Natural killer cell (primary cell): ENCODE measurements around the gene NCOA1. TPM values are rescaled to one million over a fixed set of nuclear protein-coding genes. Genes with fewer than 3 reads are reported as not detected.
"Not testable (repeated sequence)": the region's sequence is repeated elsewhere in the genome, so short reads cannot be mapped to it uniquely, and the experiment has no call there.

Source experiments
- ATAC-seq, 3 donors: fragments of 150-1000 bp in 2 of 3; fragments of 200-7000 bp in 1 of 3; cut with Tn5 transposase; 1 replicate in 1 of 3; 2 replicates in 2 of 3; pipeline ENCODE4 v1.10.0; 2021; ENCODE audit warnings: mild to moderate bottlenecking in 2 of 3, moderate library complexity in 2 of 3
- DNase-seq, 2 donors: peaks; one replicate each; pipeline versions ENCODE4 v3.0.0 to v3.0.0-alpha.2; 2013 to 2021; ENCODE audit warnings: mixed read lengths in 1 of 2
- H3K27ac ChIP-seq: one replicate; pipeline ENCODE4 v1.5.1; 2013; ENCODE audit warnings: mild to moderate bottlenecking, low read length
- H3K27me3 ChIP-seq: one replicate; pipeline ENCODE4 v1.6.1; 2013; ENCODE audit warnings: low read length; ENCODE audit not compliant: control insufficient read depth, insufficient read depth
- H3K36me3 ChIP-seq: one replicate; pipeline ENCODE4 v1.6.1; 2013; ENCODE audit warnings: low read length; ENCODE audit not compliant: control insufficient read depth, insufficient read depth
- H3K4me1 ChIP-seq: one replicate; pipeline ENCODE4 v1.6.1; 2013; ENCODE audit warnings: low read length; ENCODE audit not compliant: control insufficient read depth, insufficient read depth
- H3K4me3 ChIP-seq: one replicate; pipeline ENCODE4 v1.5.1; 2013; ENCODE audit warnings: low read length
- H3K9me3 ChIP-seq: one replicate; pipeline ENCODE4 v1.6.1; 2013; ENCODE audit warnings: low read length; ENCODE audit not compliant: control insufficient read depth, insufficient read depth
- H3K27ac Mint-ChIP-seq, 2 donors: one replicate each; pipeline ENCODE4 v1.8.0; 2022; ENCODE audit warnings: mild to moderate bottlenecking in 2 of 2, mixed read lengths in 2 of 2, moderate library complexity in 1 of 2
- H3K27me3 Mint-ChIP-seq, 2 donors: one replicate each; pipeline ENCODE4 v1.8.0; 2022; ENCODE audit warnings: low read depth in 2 of 2, mixed read lengths in 2 of 2
- H3K36me3 Mint-ChIP-seq: one replicate; pipeline ENCODE4 v1.8.0; 2022; ENCODE audit warnings: mixed read lengths
- H3K4me1 Mint-ChIP-seq, 2 donors: one replicate each; pipeline ENCODE4 v1.8.0; 2022; ENCODE audit warnings: mixed read lengths in 2 of 2
- H3K4me3 Mint-ChIP-seq: one replicate; pipeline ENCODE4 v1.8.0; 2022; ENCODE audit warnings: mild to moderate bottlenecking, moderate library complexity, mixed read lengths
- H3K9me3 Mint-ChIP-seq, 2 donors: one replicate each; pipeline ENCODE4 v1.8.0; 2022; ENCODE audit warnings: mixed read lengths in 2 of 2
- CTCF ChIP-seq: fragments of 200-600 bp; IDR thresholded peaks from one replicate; pipeline ENCODE4 v1.8.0; 2022; ENCODE audit warnings: antibody characterized with exemption
- WGBS: methylation state at CpG from one replicate; pipeline ENCODE4 v1.1.7; 2013; ENCODE audit warnings: missing lambda C conversion rate; ENCODE audit not compliant: insufficient coverage; 5-methylcytosine and 5-hydroxymethylcytosine counted together
- intact Hi-C: fragments of 100-400 bp; cut with micrococcal nuclease; formaldehyde crosslinking; loops from one replicate; pipeline ENCODE4 v1.14.2; 2022
- total RNA-seq, 4 donors: library from RNA; stranded (reverse); fragments of 120-200 nt in 1 of 4; gene quantifications; one replicate each; pipeline versions ENCODE4 v1.2.3 to v1.2.4, GENCODE V29; 2013 to 2022

The NCOA1 gene
- total RNA-seq, 3 donors from 2014 or later (not counting 1 experiment from before 2014, with no cell fraction given), result 122 to 149 (median 124) TPM

GRCh38 chr2:24577481-24577880 lies 86.4 kb downstream of the NCOA1 start:
- peak in 1 of 2 donors; percentile 9 for DNase-seq
- intact Hi-C loops, result no loop called here
- H3K4me3 ChIP-seq, result no peak overlapping the region

GRCh38 chr2:24579053-24579803 lies 88.2 kb downstream of the NCOA1 start:
- 71% methylated on average over 4 of the region's 4 CpGs for WGBS
- Histone ChIP-seq H3K4me1 (peaks cover 3% of the 10 kb centered on the region), H3K9me3 (no peaks in the 10 kb centered on the region), H3K27ac (no peak overlapping the region), H3K27me3 (no peaks in the 10 kb centered on the region), H3K36me3 (no peaks in the 10 kb centered on the region), H3K4me3 (no peak overlapping the region)
- H3K27ac Mint-ChIP-seq, result peak overlapping the region; percentile 1 to 41
- H3K4me1 Mint-ChIP-seq, result peaks cover 75 to 87% of the 10 kb centered on the region in 2 donors
- no peak for TF ChIP-seq CTCF
- intact Hi-C loops, result no loop called here
- H3K4me3 Mint-ChIP-seq, result no peak overlapping the region
- no peak for ATAC-seq
- peaks cover 8% of the 10 kb centered on the region for H3K36me3 Mint-ChIP-seq
- no peaks in the 10 kb centered on the region for H3K27me3 Mint-ChIP-seq
- no peaks in the 10 kb centered on the region for H3K9me3 Mint-ChIP-seq
- no peak for DNase-seq

More at GRCh38 chr2:24577481-24577880, 86.4 kb downstream of the NCOA1 start:
- Mint-ChIP-seq H3K4me1 (peaks cover 80 to 81% of the 10 kb centered on the region in 2 donors), H3K36me3 (peaks cover 6% of the 10 kb centered on the region), H3K27ac (peak overlapping the region; percentile 68 to 78), H3K9me3 (no peaks in the 10 kb centered on the region), H3K4me3 (peak overlapping the region; percentile 70), H3K27me3 (no peaks in the 10 kb centered on the region)
- WGBS, result 36% methylated on average over 2 of the region's 2 CpGs
- no peaks in the 10 kb centered on the region for H3K27me3 ChIP-seq
- peak in 2 of 3 donors; percentile 30 to 68 for ATAC-seq
- H3K27ac ChIP-seq, result no peak overlapping the region
- H3K36me3 ChIP-seq, result no peaks in the 10 kb centered on the region
- no peaks in the 10 kb centered on the region for H3K9me3 ChIP-seq
- H3K4me1 ChIP-seq, result peaks cover 3% of the 10 kb centered on the region
- TF ChIP-seq CTCF, result no peak

GRCh38 chr2:24580561-24580960 lies 89.5 kb downstream of the NCOA1 start:
- Mint-ChIP-seq H3K27ac (peak overlapping the region; percentile 1 to 62), H3K4me3 (no peak overlapping the region), H3K9me3 (no peaks in the 10 kb centered on the region), H3K4me1 (peaks cover 72 to 76% of the 10 kb centered on the region in 2 donors), H3K36me3 (peaks cover 8% of the 10 kb centered on the region), H3K27me3 (no peaks in the 10 kb centered on the region)
- no peaks in the 10 kb centered on the region for H3K27me3 ChIP-seq
- H3K4me3 ChIP-seq, result no peak overlapping the region
- intact Hi-C loops, result no loop called here
- 100% methylated on average over 1 of the region's 1 CpG for whole genome bisulfite sequencing
- DNase-seq (no peak), ATAC-seq (no peak)
- peaks cover 3% of the 10 kb centered on the region for H3K4me1 ChIP-seq
- no peaks in the 10 kb centered on the region for H3K9me3 ChIP-seq
- no peak overlapping the region for H3K27ac ChIP-seq
- TF ChIP-seq CTCF, result no peak
- H3K36me3 ChIP-seq, result no peaks in the 10 kb centered on the region

- H3K27me3 ChIP-seq, DNase-seq, ATAC-seq, H3K27me3 Mint-ChIP-seq, H3K9me3 Mint-ChIP-seq, H3K4me3 ChIP-seq, H3K9me3 ChIP-seq, H3K36me3 Mint-ChIP-seq, H3K4me3 Mint-ChIP-seq, intact Hi-C loops, H3K27ac ChIP-seq, H3K36me3 ChIP-seq: not testable (repeated sequence)
- Mint-ChIP-seq H3K4me1 (peaks cover 71% of the 10 kb centered on the region in 2 donors), H3K27ac (peak overlapping the region; percentile 1 to 62)
- no CpG with 5 or more reads among the region's 1 CpG for WGBS
- H3K4me1 ChIP-seq, result peaks cover 16% of the 10 kb centered on the region
Measured at GRCh38 chr2:24581971-24582370, 90.9 kb downstream of the NCOA1 start.
